HT1080 (cell line): ENCODE measurements around the gene PLEKHN1. TPM values are rescaled to one million over a fixed set of nuclear protein-coding genes. Genes with fewer than 3 reads are reported as not detected.

Experiments
- DNase-seq: peaks from one replicate; pipeline ENCODE4 v3.0.0-alpha.2; 2015; ENCODE audit warnings: low read depth
- total RNA-seq: library from RNA; depleted of rRNA; stranded (reverse); fragments of >200 nt; shearing (Covaris generic); gene quantifications from 2 replicates; pipeline ENCODE4 v1.2.3, GENCODE V29; 2014

Gene PLEKHN1
- total RNA-seq, 1 experiment from 2014 or later = 3.3 TPM

DNA sequence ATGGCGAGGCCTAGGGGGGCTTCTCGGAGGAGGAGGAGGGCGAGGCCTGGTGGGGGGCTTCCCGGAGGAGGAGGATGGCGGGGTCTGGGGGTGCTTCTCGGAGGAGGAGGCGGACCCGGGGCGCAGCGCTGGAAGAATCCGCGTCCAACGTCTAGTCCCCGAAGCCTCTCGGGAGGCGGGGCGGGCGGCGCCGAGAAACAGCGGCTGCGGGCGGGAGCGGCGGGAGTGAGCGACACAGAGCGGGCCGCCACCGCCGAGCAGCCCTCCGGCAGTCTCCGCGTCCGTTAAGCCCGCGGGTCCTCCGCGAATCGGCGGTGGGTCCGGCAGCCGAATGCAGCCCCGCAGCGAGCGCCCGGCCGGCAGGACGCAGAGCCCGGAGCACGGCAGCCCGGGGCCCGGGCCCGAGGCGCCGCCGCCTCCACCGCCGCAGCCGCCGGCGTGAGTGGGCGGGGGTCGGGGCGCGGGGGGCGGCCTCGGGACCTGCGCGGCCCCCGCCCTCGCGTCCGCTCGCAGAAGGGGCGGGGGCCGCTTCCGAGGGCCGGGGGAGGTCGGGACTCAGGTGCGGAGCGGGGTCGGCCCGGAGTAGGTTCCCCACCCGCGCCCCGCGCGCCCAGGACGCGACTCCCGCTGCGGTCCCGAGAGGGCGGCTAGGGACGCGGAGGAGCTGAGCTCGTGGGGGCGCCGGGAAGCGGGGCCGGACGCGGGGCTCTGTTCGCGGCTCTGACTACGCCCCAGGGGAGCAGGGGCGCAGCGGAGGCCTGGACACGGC is 5.7 kb upstream of the PLEKHN1 start, which contains the start of gene KLHL17:
TSS of gene KLHL17 (plus strand) at position 222 of the 769 bp plus-strand sequence. CDS start at position 332, 110 bp downstream.
- DNase-seq = peak; percentile 66

DNA sequence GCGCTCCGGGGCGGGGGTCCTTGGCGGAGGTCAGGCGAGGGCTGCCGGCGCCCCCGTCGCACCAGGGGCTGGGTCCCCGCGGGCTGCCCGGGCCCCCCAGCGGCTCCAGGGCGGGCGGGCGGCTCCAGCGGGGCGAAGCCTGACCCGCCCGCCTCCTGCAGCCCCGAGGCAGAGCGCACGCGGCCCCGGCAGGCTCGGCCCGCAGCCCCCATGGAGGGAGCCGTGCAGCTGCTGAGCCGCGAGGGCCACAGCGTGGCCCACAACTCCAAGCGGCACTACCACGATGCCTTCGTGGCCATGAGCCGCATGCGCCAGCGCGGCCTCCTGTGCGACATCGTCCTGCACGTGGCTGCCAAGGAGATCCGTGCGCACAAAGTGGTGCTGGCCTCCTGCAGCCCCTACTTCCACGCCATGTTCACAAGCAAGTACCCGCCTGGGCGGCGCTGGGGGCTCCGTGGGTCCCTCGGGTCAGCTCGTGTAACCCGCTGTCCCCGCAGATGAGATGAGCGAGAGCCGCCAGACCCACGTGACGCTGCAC is 5.1 kb upstream of the PLEKHN1 start:
- DNase-seq = no peak

DNA sequence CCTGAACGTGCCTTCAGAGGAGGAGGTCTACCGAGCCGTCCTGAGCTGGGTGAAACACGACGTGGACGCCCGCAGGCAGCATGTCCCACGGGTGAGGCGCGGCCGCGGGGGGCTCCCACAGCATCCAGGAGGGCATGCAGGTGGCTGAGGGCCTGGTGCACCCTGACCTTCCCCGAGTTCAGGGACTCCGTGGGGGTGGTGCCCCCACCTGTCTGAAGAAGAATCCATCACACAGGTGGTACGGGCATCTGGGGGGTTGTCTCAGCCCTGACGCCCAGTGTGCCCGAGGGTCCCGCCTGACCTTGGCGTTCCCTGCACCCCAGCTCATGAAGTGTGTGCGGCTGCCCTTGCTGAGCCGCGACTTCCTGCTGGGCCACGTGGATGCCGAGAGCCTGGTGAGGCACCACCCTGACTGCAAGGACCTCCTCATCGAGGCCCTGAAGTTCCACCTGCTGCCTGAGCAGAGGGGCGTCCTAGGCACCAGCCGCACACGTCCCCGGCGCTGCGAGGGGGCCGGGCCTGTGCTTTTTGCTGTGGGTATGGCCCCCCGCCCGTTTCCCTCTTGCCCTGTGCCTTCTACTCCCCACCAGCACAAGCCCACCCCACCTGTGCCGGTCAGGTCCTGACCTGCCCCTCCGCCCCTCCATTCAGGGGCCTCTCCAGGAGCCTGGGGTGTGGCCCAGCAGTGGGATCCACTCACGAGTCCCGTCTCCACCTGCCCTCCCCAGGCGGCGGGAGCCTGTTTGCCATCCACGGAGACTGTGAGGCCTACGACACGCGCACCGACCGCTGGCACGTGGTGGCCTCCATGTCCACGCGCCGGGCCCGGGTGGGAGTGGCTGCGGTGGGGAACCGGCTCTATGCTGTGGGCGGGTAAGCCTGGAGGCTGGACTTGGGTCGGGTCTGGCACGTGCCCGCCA is 3.6 kb upstream of the PLEKHN1 start:
- no peak for DNase-seq

DNA sequence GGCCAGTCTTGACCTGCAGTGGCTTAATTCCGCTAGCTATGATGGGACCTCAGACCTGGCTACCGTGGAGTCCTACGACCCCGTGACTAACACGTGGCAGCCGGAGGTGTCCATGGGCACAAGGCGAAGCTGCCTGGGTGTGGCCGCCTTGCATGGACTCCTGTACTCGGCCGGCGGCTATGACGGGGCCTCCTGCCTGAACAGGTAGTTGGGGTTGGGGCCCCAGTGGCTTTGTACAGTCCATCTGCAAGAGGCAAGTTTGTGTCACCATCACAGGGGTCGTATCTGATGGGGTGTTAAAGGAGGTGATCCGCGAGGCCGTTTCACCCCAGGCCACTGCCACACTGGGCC is 3.0 kb upstream of the PLEKHN1 start:
- DNase-seq = no peak

DNA sequence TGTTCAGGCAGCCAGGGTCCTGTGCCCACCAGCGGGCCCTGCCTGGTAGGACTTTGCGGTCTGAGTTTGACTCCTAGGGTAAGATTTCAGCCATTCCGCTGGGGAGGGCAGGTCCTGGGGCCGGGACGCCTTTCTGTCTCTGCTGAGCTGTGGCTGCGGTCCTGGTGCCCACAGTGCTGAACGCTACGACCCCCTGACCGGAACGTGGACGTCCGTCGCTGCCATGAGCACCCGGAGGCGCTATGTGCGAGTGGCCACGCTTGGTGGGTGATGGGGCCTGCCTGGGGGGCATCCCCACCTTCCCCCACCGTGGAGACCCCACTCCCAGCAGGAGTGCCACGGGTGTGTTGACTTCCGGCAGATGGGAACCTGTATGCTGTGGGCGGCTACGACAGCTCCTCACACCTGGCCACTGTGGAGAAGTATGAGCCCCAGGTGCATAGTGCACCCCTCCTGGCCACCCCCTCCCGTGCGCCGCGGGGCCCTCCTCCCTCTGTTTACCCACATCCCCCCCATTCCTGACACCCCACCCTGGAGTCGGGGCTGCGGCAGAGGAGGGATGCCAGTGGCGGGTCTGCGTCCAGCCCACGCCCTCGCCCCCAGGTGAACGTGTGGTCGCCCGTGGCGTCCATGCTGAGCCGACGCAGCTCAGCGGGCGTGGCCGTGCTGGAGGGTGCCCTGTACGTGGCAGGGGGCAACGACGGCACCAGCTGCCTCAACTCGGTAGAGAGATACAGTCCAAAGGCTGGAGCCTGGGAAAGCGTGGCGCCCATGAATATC is 2.3 kb upstream of the PLEKHN1 start:
- DNase-seq = no peak

DNA sequence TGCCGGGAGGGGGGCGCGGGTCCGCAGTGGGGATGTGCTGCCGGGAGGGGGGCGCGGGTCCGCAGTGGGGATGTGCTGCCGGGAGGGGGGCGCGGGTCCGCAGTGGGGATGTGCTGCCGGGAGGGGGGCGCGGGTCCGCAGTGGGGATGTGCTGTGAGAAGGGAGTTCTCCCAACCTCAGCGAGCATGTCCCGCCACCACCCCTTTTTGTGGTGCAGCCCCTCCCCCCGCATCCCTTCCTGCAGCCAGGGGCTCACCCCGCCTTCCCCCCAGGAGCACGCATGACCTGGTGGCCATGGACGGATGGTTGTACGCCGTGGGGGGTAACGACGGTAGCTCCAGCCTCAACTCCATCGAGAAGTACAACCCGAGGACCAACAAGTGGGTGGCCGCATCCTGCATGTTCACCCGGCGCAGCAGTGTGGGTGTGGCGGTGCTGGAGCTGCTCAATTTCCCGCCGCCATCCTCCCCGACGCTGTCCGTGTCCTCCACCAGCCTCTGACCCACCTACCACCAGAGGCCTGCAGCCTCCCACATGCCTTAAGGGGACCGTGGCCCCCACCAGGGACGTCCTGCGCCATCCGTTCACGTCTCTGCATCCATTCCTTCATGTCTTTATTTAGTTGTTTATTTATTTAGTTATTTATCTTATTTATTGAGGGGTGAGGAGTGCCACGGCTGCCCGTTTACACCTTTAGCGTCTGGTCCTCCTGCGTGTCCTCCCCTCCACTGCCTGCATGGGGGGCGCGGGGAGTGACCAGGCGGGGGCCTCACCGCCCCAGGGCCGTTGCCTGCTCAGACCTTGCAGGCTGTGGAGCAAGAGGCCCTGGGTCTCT is 1.4 kb upstream of the PLEKHN1 start:
- no peak for DNase-seq

DNA sequence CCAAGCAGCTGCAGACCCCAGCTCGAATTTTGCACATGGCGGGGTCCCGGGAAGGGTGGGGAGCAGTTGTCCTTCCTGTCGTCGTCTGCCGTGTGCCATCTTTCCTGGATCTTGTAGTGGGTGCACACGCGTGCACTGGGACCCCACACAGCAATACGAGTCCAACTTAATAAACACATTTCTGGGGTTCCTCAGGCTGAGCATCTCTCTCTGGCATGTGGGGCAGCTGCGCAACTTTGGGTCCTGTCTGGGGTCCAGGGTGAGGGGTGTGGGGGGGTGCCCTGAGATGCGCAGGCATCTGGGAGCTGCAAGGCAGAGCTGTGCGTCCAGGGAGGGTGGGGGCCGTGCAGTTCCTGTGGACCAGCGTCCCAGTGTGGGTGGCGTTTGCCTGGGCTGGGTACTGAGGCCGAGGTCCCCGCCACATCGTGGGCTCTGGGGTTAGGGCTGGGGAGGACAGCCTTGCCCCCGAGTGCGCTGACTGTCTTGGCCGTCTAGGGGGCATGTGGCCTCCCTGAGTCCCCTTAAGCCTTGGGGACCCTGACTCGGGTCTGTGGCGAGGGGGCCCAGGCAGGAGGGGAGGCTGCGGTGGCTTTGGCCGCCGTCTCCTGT is 652 bp upstream of the PLEKHN1 start:
- DNase-seq = no peak

DNA sequence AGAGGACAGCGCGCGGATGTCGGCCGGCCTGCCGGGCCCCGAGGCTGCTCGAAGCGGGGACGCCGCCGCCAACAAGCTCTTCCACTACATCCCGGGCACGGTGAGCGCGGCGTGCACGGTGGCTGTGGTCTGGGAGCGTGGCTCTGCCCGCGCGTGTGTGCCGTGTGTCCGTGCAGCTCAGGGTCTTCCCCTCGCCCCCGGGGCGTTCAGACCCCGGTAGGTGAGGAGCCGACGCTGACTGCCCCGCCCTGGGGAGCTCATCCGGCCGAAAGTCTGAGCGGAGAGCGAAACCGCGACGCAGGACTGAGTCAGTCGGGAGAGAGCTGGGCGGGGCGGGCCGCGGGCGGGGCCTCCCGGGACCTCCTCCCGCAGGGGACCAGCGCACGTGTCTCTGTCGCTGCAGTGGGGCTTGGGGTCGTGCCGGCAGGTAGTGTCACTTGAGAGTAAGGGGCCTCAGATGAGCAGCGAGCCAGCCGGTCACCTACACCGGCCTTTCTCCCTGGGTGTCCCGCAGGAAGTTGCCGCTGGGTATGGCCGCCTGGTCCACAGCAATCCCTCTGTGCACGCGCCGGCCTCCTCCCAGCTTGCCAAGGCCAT is 520 bp downstream of the PLEKHN1 start:
- peak; percentile 71 for DNase-seq

DNA sequence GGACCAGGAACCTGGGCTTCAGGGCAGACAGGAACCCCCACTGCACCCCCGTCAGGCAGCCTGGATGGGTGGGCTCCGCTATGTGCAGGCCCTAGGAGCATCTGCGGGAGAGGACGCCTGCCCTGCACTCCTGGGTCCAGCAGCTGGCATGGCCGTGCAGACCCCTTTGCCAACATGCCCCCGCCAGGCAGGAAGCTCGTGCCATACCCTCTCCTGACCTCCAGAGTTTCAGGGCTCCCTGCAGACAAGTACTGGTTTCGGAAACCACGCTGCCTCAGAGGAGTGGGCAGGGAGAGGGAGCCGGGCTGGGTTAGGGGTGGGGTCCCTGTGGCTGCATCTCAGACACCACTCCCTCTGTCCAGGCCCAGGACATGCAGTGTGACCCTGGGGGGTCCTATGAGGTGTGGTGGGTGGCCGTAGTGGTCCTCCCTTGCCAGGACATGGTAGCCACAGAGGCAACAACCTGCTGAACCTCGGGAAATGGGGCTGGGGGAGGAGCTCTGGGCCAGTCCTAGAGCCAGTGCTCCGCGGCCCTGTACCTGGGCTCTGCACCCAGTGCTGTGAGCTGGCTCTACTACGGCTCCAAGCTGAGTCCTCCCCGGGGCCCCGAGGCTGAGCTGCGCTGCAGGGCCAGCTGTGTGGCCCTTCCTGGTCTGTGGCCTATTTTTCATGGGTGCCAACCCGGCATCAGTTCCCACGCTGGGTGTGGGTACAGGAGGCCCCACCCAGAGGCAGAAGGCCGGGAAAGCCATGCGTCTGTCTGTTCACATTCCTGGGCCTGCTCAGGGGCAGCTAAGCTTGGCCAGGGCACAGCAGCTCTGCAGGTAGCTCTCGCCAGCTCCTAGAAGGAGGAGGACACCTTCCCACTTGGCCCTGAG is 1.4 kb downstream of the PLEKHN1 start:
- no peak for DNase-seq

DNA sequence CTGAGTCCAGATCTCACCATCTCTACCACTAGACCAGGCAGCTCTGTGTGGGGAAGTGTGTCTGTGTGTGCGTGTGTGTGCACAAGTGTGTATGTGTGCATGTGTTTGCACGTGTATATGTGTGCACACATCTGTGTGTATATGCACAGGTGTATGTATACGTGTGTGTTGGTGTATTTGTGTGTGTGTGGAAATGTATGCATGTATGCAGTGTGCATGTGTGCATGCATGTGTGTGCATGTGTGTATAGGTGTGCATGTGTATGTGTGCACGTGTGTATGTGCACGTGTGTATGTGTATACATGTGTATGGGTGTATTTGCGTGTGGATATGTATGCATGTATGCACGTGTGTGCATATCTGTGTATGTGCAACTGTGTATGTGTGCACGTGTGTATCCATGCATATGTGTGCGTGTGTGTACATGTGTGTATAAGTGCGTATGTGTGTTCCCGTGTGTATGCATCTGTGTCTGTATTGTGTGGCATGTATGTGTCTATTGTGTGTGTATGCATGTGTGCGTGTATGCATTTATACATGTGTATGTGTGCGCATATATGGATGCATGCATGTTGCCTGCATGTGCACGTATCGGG is 3.1 kb downstream of the PLEKHN1 start:
- DNase-seq = no peak

DNA sequence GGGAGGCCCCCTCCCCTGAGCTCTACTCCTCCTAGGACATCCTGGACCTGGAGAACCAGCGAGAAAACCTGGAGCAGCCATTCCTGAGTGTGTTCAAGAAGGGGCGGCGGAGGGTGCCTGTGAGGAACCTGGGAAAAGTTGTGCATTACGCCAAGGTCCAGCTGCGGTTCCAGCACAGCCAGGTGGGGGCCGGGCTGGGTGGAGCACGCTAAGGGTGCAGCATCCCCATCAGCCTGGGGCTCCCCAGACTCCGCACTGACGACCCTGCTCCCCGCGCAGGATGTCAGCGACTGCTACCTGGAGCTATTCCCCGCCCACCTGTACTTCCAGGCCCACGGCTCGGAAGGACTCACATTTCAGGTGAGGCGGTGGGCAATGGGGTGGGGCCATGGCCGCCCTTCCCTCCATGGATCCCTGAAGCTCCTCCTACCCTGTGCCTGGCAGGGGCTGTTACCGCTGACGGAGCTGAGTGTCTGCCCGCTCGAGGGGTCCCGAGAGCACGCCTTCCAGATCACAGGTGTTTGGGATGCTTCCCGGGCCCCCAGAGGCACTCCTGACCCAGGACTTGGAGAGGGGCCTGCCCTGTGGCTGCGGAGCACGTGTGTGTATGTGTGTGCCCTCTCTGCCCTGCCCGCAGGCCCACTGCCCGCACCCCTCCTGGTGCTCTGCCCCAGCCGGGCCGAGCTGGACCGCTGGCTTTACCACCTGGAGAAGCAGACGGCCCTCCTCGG is 4.1 kb downstream of the PLEKHN1 start:
- DNase-seq = no peak

DNA sequence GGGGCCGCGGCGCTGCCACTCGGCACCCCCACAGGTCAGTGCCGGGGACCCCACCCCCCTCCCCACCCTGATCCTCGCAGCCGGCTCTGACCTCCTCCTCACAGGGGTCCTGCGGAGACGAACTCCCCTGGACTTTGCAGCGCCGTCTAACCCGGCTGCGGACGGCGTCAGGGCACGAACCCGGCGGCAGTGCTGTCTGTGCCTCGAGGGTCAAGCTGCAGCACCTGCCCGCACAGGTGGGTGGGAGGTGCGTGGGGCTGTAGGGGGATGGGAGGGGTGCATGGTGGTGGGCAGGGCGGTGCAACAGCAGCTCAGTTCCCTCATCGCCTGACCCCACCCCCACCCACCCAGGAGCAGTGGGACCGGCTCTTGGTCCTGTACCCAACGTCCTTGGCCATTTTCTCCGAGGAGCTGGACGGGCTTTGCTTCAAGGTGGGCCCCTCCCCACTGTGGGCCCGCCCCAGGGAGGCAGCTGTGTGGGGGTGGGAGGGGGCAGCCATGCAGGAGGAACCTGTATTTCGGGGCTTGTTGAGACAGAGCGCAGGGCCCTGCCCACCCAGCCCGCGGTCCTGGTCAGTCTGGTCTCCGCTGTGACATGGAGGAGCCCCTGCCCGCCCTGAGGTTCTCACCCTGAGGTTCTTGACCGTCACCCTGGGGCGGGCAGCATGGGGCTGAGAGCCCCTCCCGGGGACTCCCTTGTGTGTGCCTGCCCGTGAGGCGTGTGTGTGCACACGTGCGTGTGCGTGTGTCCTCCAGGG is 4.9 kb downstream of the PLEKHN1 start:
- DNase-seq = no peak

DNA sequence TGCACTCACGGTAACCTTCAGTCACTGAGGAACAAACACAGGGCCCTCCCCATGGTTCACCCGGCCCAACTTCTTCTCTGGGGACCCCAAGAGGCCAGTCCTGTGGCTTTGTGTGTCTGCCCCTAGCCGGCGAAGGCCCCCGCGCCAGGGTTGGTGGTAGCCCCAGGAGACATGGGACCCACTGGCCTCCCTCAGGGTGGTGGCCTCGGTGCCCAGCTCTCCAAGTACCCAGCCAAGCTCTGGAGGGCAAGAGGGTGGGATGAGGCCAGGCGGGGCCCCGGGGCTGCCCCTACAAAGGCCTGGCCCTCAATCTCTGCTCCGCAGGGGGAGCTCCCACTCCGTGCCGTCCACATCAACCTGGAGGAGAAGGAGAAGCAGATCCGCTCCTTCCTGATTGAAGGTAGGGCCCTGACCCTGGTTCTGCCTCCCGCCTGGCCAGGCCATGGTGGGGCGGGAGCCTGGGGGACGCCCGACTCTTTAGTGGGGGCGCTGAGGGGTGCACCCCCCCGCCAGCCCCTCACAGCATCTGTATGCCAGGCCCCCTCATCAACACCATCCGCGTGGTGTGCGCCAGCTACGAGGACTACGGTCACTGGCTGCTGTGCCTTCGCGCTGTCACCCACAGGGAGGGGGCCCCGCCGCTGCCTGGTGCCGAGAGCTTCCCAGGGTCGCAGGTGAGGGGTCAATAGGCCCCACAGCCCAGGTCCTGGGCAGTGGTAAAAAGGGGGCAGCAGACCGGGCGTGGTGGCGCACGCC is 5.6 kb downstream of the PLEKHN1 start:
- no peak for DNase-seq

DNA sequence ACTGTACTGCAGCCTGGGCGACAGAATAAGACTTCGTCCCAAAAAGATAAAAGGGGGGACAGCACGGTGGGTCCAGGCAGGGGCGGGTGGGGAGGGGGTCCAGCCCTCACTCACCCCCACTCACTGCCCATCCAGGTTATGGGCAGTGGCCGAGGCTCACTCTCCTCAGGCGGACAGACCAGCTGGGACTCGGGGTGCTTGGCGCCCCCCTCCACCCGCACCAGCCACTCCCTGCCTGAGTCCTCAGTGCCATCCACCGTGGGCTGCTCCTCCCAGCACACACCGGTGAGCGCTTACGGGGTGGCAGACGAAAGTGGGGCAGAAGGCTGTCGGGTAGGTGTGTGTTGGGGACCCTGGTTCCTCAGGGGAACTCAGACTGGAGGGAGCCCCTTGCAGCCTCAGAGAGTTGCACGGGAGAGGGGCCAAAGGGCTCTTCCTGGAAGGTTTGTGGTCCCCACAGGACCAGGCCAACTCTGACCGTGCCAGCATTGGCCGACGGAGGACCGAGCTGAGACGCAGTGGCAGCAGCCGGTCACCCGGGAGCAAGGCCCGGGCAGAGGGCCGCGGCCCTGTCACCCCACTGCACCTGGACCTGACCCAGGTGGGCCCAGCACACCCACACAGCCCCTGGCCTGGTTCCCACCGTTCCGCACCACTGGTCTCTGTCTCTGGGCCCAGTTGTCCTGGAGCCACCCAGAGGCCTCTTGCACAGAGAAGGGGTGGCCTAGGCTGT is 6.6 kb downstream of the PLEKHN1 start:
- no peak for DNase-seq
